PC-3 (cell line): Measurements from ENCODE around the gene DEFB131A.
"Not testable (repeated sequence)": the region's sequence is repeated elsewhere in the genome, so short reads cannot be mapped to it uniquely, and the experiment has no call there.

ENCODE experiments used
- EZH2 ChIP-seq: fragments of 300-600 bp; sonication (generic); IDR thresholded peaks from one replicate; pipeline ENCODE4 v1.6.1; 2017; ENCODE audit warnings: antibody characterized with exemption, mild to moderate bottlenecking, low read length; ENCODE audit not compliant: unreplicated experiment
- EZH2phosphoT487 ChIP-seq: fragments of 300-600 bp; sonication (generic); IDR thresholded peaks from 2 replicates; pipeline ENCODE4 v1.6.1; 2018; ENCODE audit warnings: mild to moderate bottlenecking, antibody characterized with exemption, low read length, borderline replicate concordance
- TF ChIP-seq, protein P1 (sequence below): fragments of 300-600 bp; sonication (generic); conservative IDR thresholded peaks from 2 replicates; pipeline ENCODE4 v1.5.1; 2017; ENCODE audit warnings: antibody characterized with exemption, low read depth, mild to moderate bottlenecking, low read length

DNA sequence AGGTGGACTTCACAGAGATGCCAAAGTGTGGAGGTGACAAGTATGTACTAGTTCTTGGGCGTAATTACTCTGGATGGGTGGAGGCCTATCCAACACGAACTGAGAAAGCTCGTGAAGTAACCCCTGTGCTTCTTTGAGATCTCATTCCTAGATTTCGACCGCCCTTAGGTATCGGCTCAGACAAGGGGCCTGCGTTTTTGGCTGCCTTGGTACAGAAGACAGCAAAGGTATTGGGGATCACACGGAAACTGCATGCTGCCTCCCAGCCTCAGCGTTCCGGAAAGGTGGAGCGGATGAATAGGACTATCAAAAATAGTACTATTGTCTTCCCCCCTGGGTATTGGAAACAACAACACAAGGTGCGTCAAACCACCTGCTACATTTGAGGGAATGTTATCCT is 35.9 kb downstream of the DEFB131A start:
- TF ChIP-seq EZH2, EZH2phosphoT487: not testable (repeated sequence)
- TF ChIP-seq, protein P1, sequence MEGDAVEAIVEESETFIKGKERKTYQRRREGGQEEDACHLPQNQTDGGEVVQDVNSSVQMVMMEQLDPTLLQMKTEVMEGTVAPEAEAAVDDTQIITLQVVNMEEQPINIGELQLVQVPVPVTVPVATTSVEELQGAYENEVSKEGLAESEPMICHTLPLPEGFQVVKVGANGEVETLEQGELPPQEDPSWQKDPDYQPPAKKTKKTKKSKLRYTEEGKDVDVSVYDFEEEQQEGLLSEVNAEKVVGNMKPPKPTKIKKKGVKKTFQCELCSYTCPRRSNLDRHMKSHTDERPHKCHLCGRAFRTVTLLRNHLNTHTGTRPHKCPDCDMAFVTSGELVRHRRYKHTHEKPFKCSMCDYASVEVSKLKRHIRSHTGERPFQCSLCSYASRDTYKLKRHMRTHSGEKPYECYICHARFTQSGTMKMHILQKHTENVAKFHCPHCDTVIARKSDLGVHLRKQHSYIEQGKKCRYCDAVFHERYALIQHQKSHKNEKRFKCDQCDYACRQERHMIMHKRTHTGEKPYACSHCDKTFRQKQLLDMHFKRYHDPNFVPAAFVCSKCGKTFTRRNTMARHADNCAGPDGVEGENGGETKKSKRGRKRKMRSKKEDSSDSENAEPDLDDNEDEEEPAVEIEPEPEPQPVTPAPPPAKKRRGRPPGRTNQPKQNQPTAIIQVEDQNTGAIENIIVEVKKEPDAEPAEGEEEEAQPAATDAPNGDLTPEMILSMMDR = not testable (repeated sequence)
